OCI-LY1 (cell line): Measurements from ENCODE around the gene CDYL2.

ENCODE experiments used
- H2AFZ ChIP-seq: fragments of 200-600 bp; sonication (generic), shearing (Covaris generic); 2 replicates; pipeline ENCODE4 v1.6.0; 2014; ENCODE audit warnings: antibody characterized with exemption, mild to moderate bottlenecking, low read length
- H3F3A ChIP-seq: fragments of 200-600 bp; sonication (generic), shearing (Covaris generic); 2 replicates; pipeline ENCODE4 v1.6.0; 2014; ENCODE audit warnings: mild to moderate bottlenecking, antibody characterized with exemption, low read length, moderate library complexity; ENCODE audit not compliant: insufficient read depth
- H3K27ac ChIP-seq: fragments of 200-600 bp; sonication (generic); 2 replicates; pipeline ENCODE4 v1.5.1; 2014; ENCODE audit warnings: low read length, mixed run types, mild to moderate bottlenecking, low read depth; ENCODE audit not compliant: poor library complexity, severe bottlenecking
- H3K27me3 ChIP-seq: fragments of 200-600 bp; sonication (generic); 2 replicates; pipeline ENCODE4 v1.6.0; 2014; ENCODE audit warnings: antibody characterized with exemption, mild to moderate bottlenecking, low read length, moderate library complexity; ENCODE audit not compliant: insufficient read depth
- H3K36me3 ChIP-seq: fragments of 200-600 bp; sonication (generic); 2 replicates; pipeline ENCODE4 v1.6.1; 2014; ENCODE audit warnings: mild to moderate bottlenecking, antibody characterized with exemption, low read length, moderate library complexity, mixed read lengths; ENCODE audit not compliant: insufficient read depth
- H3K4me1 ChIP-seq: fragments of 200-600 bp; sonication (generic); 2 replicates; pipeline ENCODE4 v1.5.1; 2014; ENCODE audit warnings: mild to moderate bottlenecking, low read length, moderate library complexity; ENCODE audit not compliant: insufficient read depth, severe bottlenecking
- H3K4me2 ChIP-seq: fragments of 200-600 bp; sonication (generic), shearing (Covaris generic); 2 replicates; pipeline ENCODE4 v1.6.1; 2014; ENCODE audit warnings: low read length
- H3K4me3 ChIP-seq: fragments of 200-600 bp; sonication (generic); 2 replicates; pipeline ENCODE4 v1.5.1; 2014; ENCODE audit warnings: low read length, low read depth, mild to moderate bottlenecking, mixed read lengths; ENCODE audit not compliant: poor library complexity, severe bottlenecking
- H3K79me2 ChIP-seq: fragments of 200-600 bp; shearing (Covaris generic); 2 replicates; pipeline ENCODE4 v1.6.1; 2016; ENCODE audit warnings: mixed run types, low read length, mixed read lengths; ENCODE audit not compliant: insufficient read depth
- H3K9ac ChIP-seq: fragments of 200-600 bp; sonication (generic), shearing (Covaris generic); 2 replicates; pipeline ENCODE4 v1.6.1; 2014; ENCODE audit warnings: mild to moderate bottlenecking, low read length, mixed read lengths
- H3K9me2 ChIP-seq: fragments of 200-600 bp; sonication (generic), shearing (Covaris generic); 2 replicates; pipeline ENCODE4 v1.6.1; 2014; ENCODE audit warnings: low read depth, mild to moderate bottlenecking, low read length, mixed read lengths
- H3K9me3 ChIP-seq: fragments of 200-600 bp; shearing (Covaris generic); 2 replicates; pipeline ENCODE4 v1.6.1; 2014; ENCODE audit warnings: low read length, mixed read lengths
- H4K20me1 ChIP-seq: fragments of 200-600 bp; sonication (generic), shearing (Covaris generic); 2 replicates; pipeline ENCODE4 v1.6.0; 2016; ENCODE audit warnings: mild to moderate bottlenecking, low read length; ENCODE audit not compliant: insufficient read depth
- CTCF ChIP-seq: fragments of 200-600 bp; sonication (generic), shearing (Covaris generic); IDR thresholded peaks from 2 replicates; pipeline ENCODE4 v1.5.1; 2017; ENCODE audit warnings: mild to moderate bottlenecking, antibody characterized with exemption, low read length, moderate library complexity, mixed read lengths
- EZH2 ChIP-seq: fragments of 200-600 bp; sonication (generic), shearing (Covaris generic); IDR thresholded peaks from 2 replicates; pipeline ENCODE4 v1.8.0; 2017; ENCODE audit warnings: borderline replicate concordance, mixed run types, mild to moderate bottlenecking, antibody characterized with exemption, low read length, moderate library complexity, mixed read lengths

Gene CDYL2

GRCh38 chr16:80831039-80831438, 26.6 kb upstream of the CDYL2 start:
- Histone ChIP-seq H3K9me3 (no peaks in the 10 kb centered on the region), H3F3A (no peaks in the 10 kb centered on the region), H3K9me2 (no peaks in the 10 kb centered on the region), H4K20me1 (no peaks in the 10 kb centered on the region), H3K4me1 (no peaks in the 10 kb centered on the region), H3K27me3 (no peaks in the 10 kb centered on the region), H3K4me2 (no peak overlapping the region), H3K27ac (no peak overlapping the region), H3K4me3 (no peak overlapping the region), H3K9ac (no peak overlapping the region), H3K79me2 (no peaks in the 10 kb centered on the region), H2AFZ (no peak overlapping the region), H3K36me3 (no peaks in the 10 kb centered on the region)
- no peak for TF ChIP-seq CTCF
- no peak for TF ChIP-seq EZH2

GRCh38 chr16:80828495-80828894, 24.1 kb upstream of the CDYL2 start:
- TF ChIP-seq CTCF (no peak), EZH2 (no peak)
- no peaks in the 10 kb centered on the region for H3F3A ChIP-seq

GRCh38 chr16:80827007-80827406, 22.6 kb upstream of the CDYL2 start:
- H3K4me1 ChIP-seq = no peaks in the 10 kb centered on the region
- H3K4me3 ChIP-seq = no peak overlapping the region
- H3F3A ChIP-seq = no peaks in the 10 kb centered on the region
- H3K4me2 ChIP-seq = no peak overlapping the region
- H4K20me1 ChIP-seq = no peaks in the 10 kb centered on the region
- H3K9ac ChIP-seq = no peak overlapping the region
- no peak overlapping the region for H2AFZ ChIP-seq
- H3K27ac ChIP-seq = no peak overlapping the region
- no peaks in the 10 kb centered on the region for H3K9me3 ChIP-seq
- no peaks in the 10 kb centered on the region for H3K27me3 ChIP-seq
- H3K79me2 ChIP-seq = no peaks in the 10 kb centered on the region
- TF ChIP-seq CTCF (no peak), EZH2 (no peak)
- no peaks in the 10 kb centered on the region for H3K9me2 ChIP-seq
- no peaks in the 10 kb centered on the region for H3K36me3 ChIP-seq

More at GRCh38 chr16:80828495-80828894, 24.1 kb upstream of the CDYL2 start:
- Histone ChIP-seq H3K27me3 (no peaks in the 10 kb centered on the region), H2AFZ (no peak overlapping the region), H4K20me1 (no peaks in the 10 kb centered on the region), H3K27ac (no peak overlapping the region), H3K4me2 (no peak overlapping the region), H3K36me3 (no peaks in the 10 kb centered on the region), H3K79me2 (no peaks in the 10 kb centered on the region), H3K9me3 (no peaks in the 10 kb centered on the region), H3K4me3 (no peak overlapping the region), H3K4me1 (no peaks in the 10 kb centered on the region), H3K9me2 (no peaks in the 10 kb centered on the region), H3K9ac (no peak overlapping the region)
